GM12878 (cell line): ENCODE results near the gene TROAP. TPM values are rescaled to one million over a fixed set of nuclear protein-coding genes. Genes with fewer than 3 reads are reported as not detected.
A peak's percentile ranks its signal among the peaks of the same experiment; 100 is the strongest.

Experiments
- ATAC-seq: fragments of 200-7000 bp; cut with Tn5 transposase; 3 replicates; pipeline ENCODE4 v1.9.1; 2020; ENCODE audit warnings: mild to moderate bottlenecking, moderate library complexity
- BruUV-seq: library from RNA; stranded (reverse); fragments of 400-500 nt; replicated peaks from 2 replicates; lab custom pipeline; 2021; lab: Mats Ljungman, UMichigan
- CTCF ChIA-PET: fragments of 300-600 bp; sonication (Branson Sonifier 250); formaldehyde crosslinking; extraction: SDS; loops from one replicate; lab custom pipeline; 2021; ENCODE audit warnings: inconsistent platforms; lab: Yijun Ruan, JAX
- POLR2A ChIA-PET: fragments of 350-600 bp; formaldehyde crosslinking; extraction: SDS; loops from one replicate; lab custom pipeline; 2021; ENCODE audit warnings: inconsistent platforms; lab: Charles Lee
- RAD21 ChIA-PET: fragments of 300-600 bp; sonication (Branson Sonifier 250); formaldehyde crosslinking; loops from one replicate; lab custom pipeline; 2023; ENCODE audit warnings: antibody characterized with exemption; ENCODE audit not compliant: unreplicated experiment; lab: Charles Lee
- SMC1A ChIA-PET: fragments of 300-600 bp; sonication (Branson Sonifier 250); formaldehyde crosslinking; loops from one replicate; lab custom pipeline; 2023; ENCODE audit not compliant: unreplicated experiment, uncharacterized antibody; lab: Charles Lee
- DNase-seq: peaks from one replicate; pipeline ENCODE4 v3.0.0-alpha.2; 2011; ENCODE audit warnings: low read depth, low spot score
- FAIRE-seq: peaks from 3 replicates; lab custom pipeline; 2011; peaks lifted over from hg19 to GRCh38; lab: Jason Lieb, UNC
- H2AFZ ChIP-seq: 2 replicates; pipeline ENCODE4 v1.6.0; 2011; ENCODE audit warnings: low read depth, low read length, control low read depth; ENCODE audit not compliant: control insufficient read depth
- H3K27ac ChIP-seq: 2 replicates; pipeline ENCODE4 v1.5.1; 2011; ENCODE audit warnings: control low read depth; ENCODE audit not compliant: control insufficient read depth, insufficient read depth
- H3K27me3 ChIP-seq, 2 experiments: replicated peaks in 1 of 2; 2 replicates each; pipeline versions ENCODE4 v1.6.0 to v1.6.1; 2011; ENCODE audit warnings: low read length in 1 of 2; ENCODE audit not compliant: control insufficient read depth in 2 of 2, insufficient read depth in 2 of 2
- H3K36me3 ChIP-seq, 2 experiments: 2 replicates each; pipeline ENCODE4 v1.5.1; 2011; ENCODE audit warnings: low read length in 1 of 2; ENCODE audit not compliant: control insufficient read depth in 2 of 2, insufficient read depth in 2 of 2
- H3K4me1 ChIP-seq: 2 replicates; pipeline ENCODE4 v1.6.1; 2011; ENCODE audit warnings: mild to moderate bottlenecking, low read length, moderate library complexity, mixed read lengths; ENCODE audit not compliant: control insufficient read depth, insufficient read depth
- H3K4me2 ChIP-seq: 2 replicates; pipeline ENCODE4 v1.6.0; 2011; ENCODE audit warnings: control low read depth; ENCODE audit not compliant: control insufficient read depth, insufficient read depth
- H3K4me3 ChIP-seq: fragments of 200-600 bp; sonication (generic); 2 replicates; pipeline ENCODE4 v1.5.1; 2016
- H3K79me2 ChIP-seq: 2 replicates; pipeline ENCODE4 v1.6.0; 2011; ENCODE audit warnings: low read length; ENCODE audit not compliant: control insufficient read depth, insufficient read depth
- H3K9ac ChIP-seq: 2 replicates; pipeline ENCODE4 v1.8.0; 2011; ENCODE audit warnings: low read length, control low read depth, mixed read lengths; ENCODE audit not compliant: control insufficient read depth, insufficient read depth
- H3K9me3 ChIP-seq: replicated peaks from 3 replicates; pipeline ENCODE4 v1.5.1; 2011; ENCODE audit warnings: mild to moderate bottlenecking, low read length; ENCODE audit not compliant: control insufficient read depth, insufficient read depth
- H4K20me1 ChIP-seq: 2 replicates; pipeline ENCODE4 v1.6.0; 2011; ENCODE audit not compliant: control insufficient read depth, insufficient read depth
- BRCA1 ChIP-seq: IDR thresholded peaks from 2 replicates; pipeline ENCODE4 v1.6.1; 2011; ENCODE audit warnings: low read depth, low read length, improper control_type of control experiment
- CREB1 ChIP-seq: IDR thresholded peaks from 2 replicates; pipeline ENCODE4 v1.6.1; 2012; ENCODE audit warnings: low read depth, mild to moderate bottlenecking, inconsistent platforms
- DPF2 ChIP-seq: fragments of 450-650 bp; IDR thresholded peaks from 2 replicates; pipeline ENCODE4 v1.6.1; 2017; ENCODE audit warnings: mild to moderate bottlenecking
- ELK1 ChIP-seq: IDR thresholded peaks from 2 replicates; pipeline ENCODE4 v1.6.1; 2012; ENCODE audit warnings: low read depth, low read length, improper control_type of control experiment
- EZH2 ChIP-seq: IDR thresholded peaks from 2 replicates; pipeline ENCODE4 v1.6.1; 2012; ENCODE audit warnings: low read depth, mild to moderate bottlenecking, control low read depth, inconsistent platforms, low read length, borderline replicate concordance; ENCODE audit not compliant: control insufficient read depth
- KLF5 ChIP-seq: fragments of 450-650 bp; IDR thresholded peaks from 2 replicates; pipeline ENCODE4 v1.6.1; 2014; ENCODE audit warnings: mild to moderate bottlenecking; ENCODE audit not compliant: partially characterized antibody
- MXI1 ChIP-seq: fragments of 150-350 bp; IDR thresholded peaks from 2 replicates; pipeline ENCODE4 v1.6.1; 2011; ENCODE audit warnings: low read depth, mild to moderate bottlenecking, inconsistent platforms, low read length, improper control_type of control experiment
- MYC ChIP-seq: IDR thresholded peaks from 2 replicates; pipeline ENCODE4 v1.6.1; 2011; ENCODE audit warnings: mild to moderate bottlenecking, low read length, moderate library complexity, inconsistent platforms; ENCODE audit not compliant: insufficient read depth, insufficient replicate concordance, insufficient read length, severe bottlenecking
- NBN ChIP-seq: fragments of 450-650 bp; IDR thresholded peaks from 2 replicates; pipeline ENCODE4 v1.6.1; 2016
- NR2C1 ChIP-seq: fragments of 450-650 bp; IDR thresholded peaks from 2 replicates; pipeline ENCODE4 v1.6.1; 2017; ENCODE audit warnings: antibody characterized with exemption, mild to moderate bottlenecking, moderate library complexity
- PBX3 ChIP-seq: IDR thresholded peaks from 2 replicates; pipeline ENCODE4 v1.6.1; 2011; ENCODE audit warnings: mild to moderate bottlenecking, low read depth, low read length, moderate library complexity; ENCODE audit not compliant: insufficient replicate concordance
- RAD21 ChIP-seq: IDR thresholded peaks from 2 replicates; pipeline ENCODE4 v1.6.1; 2011; ENCODE audit warnings: mild to moderate bottlenecking, low read depth, low read length, moderate library complexity; ENCODE audit not compliant: insufficient read depth
- RB1 ChIP-seq: fragments of 450-650 bp; formaldehyde crosslinking; IDR thresholded peaks from 2 replicates; pipeline ENCODE4 v1.6.1; 2017; ENCODE audit warnings: mild to moderate bottlenecking, borderline replicate concordance
- SPI1 ChIP-seq: IDR thresholded peaks from 2 replicates; pipeline ENCODE4 v1.6.1; 2011; ENCODE audit warnings: low read depth, mild to moderate bottlenecking, low read length, moderate library complexity, borderline replicate concordance; ENCODE audit not compliant: insufficient read depth
- TARDBP ChIP-seq: IDR thresholded peaks from 2 replicates; pipeline ENCODE4 v1.6.1; 2016; ENCODE audit warnings: borderline replicate concordance
- TCF3 ChIP-seq: IDR thresholded peaks from 2 replicates; pipeline ENCODE4 v1.6.1; 2012; ENCODE audit warnings: low read depth, mild to moderate bottlenecking, low read length, borderline replicate concordance; ENCODE audit not compliant: insufficient read depth
- ZBTB33 ChIP-seq: fragments of 450-650 bp; IDR thresholded peaks from 2 replicates; pipeline ENCODE4 v1.6.1; 2017; ENCODE audit warnings: mild to moderate bottlenecking
- WGBS: methylation state at CpG from one replicate; pipeline ENCODE4 v1.1.6; 2016; ENCODE audit warnings: low lambda C conversion rate; ENCODE audit not compliant: insufficient replicate concordance, insufficient coverage; ENCODE audit errors: missing lambda C conversion rate; 5-methylcytosine and 5-hydroxymethylcytosine counted together
- in situ Hi-C: fragments of 300-500 bp; cut with MboI; formaldehyde crosslinking; loops from 9 replicates; pipeline ENCODE4 v1.14.3; 2018; ENCODE audit warnings: mixed read lengths
- intact Hi-C: fragments of 100-400 bp; cut with micrococcal nuclease; formaldehyde crosslinking; loops from one replicate; pipeline ENCODE4 v1.14.2; 2022; ENCODE audit not compliant: unreplicated experiment
- polyA plus RNA-seq, 11 experiments: library from polyadenylated mRNA; depleted of rRNA in 4 of 11; unstranded in 6 of 11; stranded (reverse) in 5 of 11; fragments of >200 nt; fragmentation: Nextera tagmentation in 4 of 11; fragmentation: Illumina TruSeq in 1 of 11; extraction: Ambion mirVana in 4 of 11; extraction: Trizol in 1 of 11; gene quantifications; 1 replicate in 1 of 11; 2 replicates in 10 of 11; pipeline versions ENCODE4 v1.2.1 to v1.2.3, GENCODE V29; 2011 to 2016; ENCODE audit warnings: inconsistent platforms in 2 of 11, missing spikeins in 2 of 11, low read depth in 1 of 11
- total RNA-seq, 4 experiments: library from RNA; depleted of rRNA in 3 of 4; stranded (reverse); fragments of >200 nt in 3 of 4; fragmentation: Illumina TruSeq in 1 of 4; extraction: Trizol in 1 of 4; gene quantifications; 2 replicates each; pipeline versions ENCODE4 v1.2.1 to v1.2.3, GENCODE V29; 2013 to 2021

TROAP gene
- total and polyA plus RNA-seq, 10 of the 15 experiments (the other 5 are each of a cell fraction or from before 2014, with no cell fraction given): 26.8 to 93.7 (median 52.6) TPM

GRCh38 chr12:49342066-49342913 is 19.2 kb downstream of the TROAP start:
- Histone ChIP-seq H3K9ac (no peak overlapping the region), H3K27ac (no peak overlapping the region), H3K9me3 (no peaks in the 10 kb centered on the region), H3K4me1 (peaks cover 32% of the 10 kb centered on the region), H2AFZ (no peak overlapping the region; the same call in none of the 2 replicates), H3K79me2 (no peaks in the 10 kb centered on the region), H4K20me1 (no peaks in the 10 kb centered on the region; the same call in none of the 2 replicates), H3K4me2 (peak overlapping the region; percentile 82), H3K27me3 (peaks cover 24 to 33% of the 10 kb centered on the region in 2 experiments), H3K36me3 (no peaks in the 10 kb centered on the region), H3K4me3 (peak overlapping the region; percentile 8; the same call in 1 of the 2 replicates)
- DNase-seq: no peak
- peak; percentile 88 for FAIRE-seq
- peak; percentile 80 for ATAC-seq
- RAD21 ChIA-PET: interaction anchor here (1.2 to 3.0 kb wide), 8 partner anchors 10 to 172 kb away, joined by 3 to 25 read pairs (median 6); partner anchors contain the start of gene TROAP
- in situ Hi-C loops (no loop called here), intact Hi-C loops (loop anchor here (1.0 kb wide), 1 partner anchor 54 kb away; no protein-coding TSS in a partner anchor)
- BruUV-seq: no TSS peak
- SMC1A ChIA-PET: interaction anchor here (0.6 to 3.2 kb wide), 8 partner anchors 10 to 173 kb away, joined by 3 to 22 read pairs (median 4); partner anchors contain the start of gene TROAP
- POLR2A ChIA-PET: interaction anchor here (0.5 to 2.1 kb wide), 4 partner anchors 10 to 53 kb away, joined by 3 to 9 read pairs (median 4); partner anchors contain the start of gene TROAP
- CTCF ChIA-PET: interaction anchor here (0.7 to 4.0 kb wide), 27 partner anchors 10 to 280 kb away, joined by 3 to 139 read pairs (median 4); partner anchors contain the start of genes PRPH, SPATS2 and TROAP
- under 1% methylated on average over 52 of the region's 58 CpGs for WGBS
- no peak for TF ChIP-seq ZBTB33
- no peak for TF ChIP-seq SPI1
- no peak for TF ChIP-seq EZH2
- TF ChIP-seq KLF5: no peak
- no peak for TF ChIP-seq MYC
- peak; percentile 59; the same call in 1 of the 2 replicates for TF ChIP-seq NBN
- TF ChIP-seq TARDBP: no peak
- no peak for TF ChIP-seq CREB1
- peak; percentile 51; the same call in 1 of the 2 replicates for TF ChIP-seq RB1
- TF ChIP-seq ELK1: no peak
- TF ChIP-seq DPF2: 0 out of 2 replicates have a peak, but pooled peaks have one; percentile 12
- TF ChIP-seq RAD21: peak; percentile 44; the same call in 1 of the 2 replicates
- no peak for TF ChIP-seq MXI1
- peak; percentile 60 for TF ChIP-seq PBX3
- no peak for TF ChIP-seq NR2C1
- no peak for TF ChIP-seq TCF3
- TF ChIP-seq BRCA1: no peak
